ENCODE measurements around the gene RBBP5.

RBBP5 gene

GRCh38 chr1:205054013-205054412 lies 67.8 kb downstream of the RBBP5 start:
- DNase-seq: no peak

- no peak for DNase-seq
Measured at GRCh38 chr1:205053296-205053695, 68.5 kb downstream of the RBBP5 start.

GRCh38 chr1:205052690-205053089 lies 69.1 kb downstream of the RBBP5 start:
- no peak for DNase-seq

DNA sequence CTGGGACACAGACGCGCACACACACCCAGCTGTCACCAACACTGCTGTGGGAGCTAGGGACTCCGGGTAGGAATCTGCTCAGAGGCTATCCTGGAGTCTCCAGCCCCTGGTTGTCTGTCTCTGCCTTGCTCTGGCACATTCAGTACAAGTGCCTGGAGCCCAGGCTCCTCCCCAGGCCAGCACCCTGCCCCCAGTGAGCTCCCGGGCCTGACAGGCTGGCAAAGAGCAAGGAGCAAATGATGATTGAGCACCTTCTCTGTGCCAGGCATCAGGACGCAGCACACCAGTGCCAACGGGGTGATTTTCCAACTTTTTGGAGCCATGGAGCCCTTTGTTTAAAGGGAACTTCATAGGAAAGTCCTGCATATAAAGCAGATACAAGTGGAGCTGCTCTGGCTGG lies 72.3 kb downstream of the RBBP5 start:
- DNase-seq: no peak

DNA sequence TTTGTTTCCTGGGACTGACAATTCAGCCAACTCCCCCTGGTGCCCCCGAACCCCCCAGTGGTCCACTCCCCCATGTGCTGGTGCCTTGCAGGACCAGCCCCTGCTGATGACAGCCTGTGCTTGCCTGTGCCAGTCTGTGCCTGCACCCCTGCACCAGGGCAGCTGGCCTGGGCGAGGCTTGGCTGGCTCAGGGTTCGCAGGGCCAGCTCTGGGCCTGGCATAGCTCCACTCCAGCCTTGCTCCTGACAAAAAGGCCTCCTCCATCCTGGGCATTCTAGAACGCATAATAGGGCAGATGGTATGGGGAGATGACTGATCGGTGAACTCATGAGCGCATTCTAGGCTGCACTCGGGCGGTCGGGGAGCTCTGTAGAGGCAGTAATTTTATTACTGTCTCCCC lies 73.4 kb downstream of the RBBP5 start:
- DNase-seq: no peak

DNA sequence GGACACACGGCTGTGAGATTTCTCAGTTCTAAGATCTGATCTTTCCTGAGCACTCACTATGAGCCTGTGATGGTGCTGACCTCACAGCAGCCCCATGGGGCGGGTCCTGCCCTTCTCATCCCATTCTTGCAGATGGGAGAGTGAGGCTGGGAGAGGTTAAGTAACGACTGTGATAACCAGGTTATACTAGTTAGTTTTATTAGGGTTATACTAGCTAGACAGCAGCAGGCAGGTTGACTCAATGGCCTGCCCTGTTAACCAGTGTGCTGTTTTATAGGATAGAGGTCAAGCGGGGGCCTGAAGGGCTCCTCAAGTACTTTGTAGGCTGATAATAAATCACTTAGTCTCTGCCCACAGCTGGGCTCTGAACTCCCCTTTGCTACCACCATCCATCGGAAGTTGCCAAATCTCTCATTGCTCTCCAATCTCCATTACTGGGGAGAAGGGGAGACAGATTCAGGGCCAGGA lies 74.0 kb downstream of the RBBP5 start:
- DNase-seq: no peak

DNA sequence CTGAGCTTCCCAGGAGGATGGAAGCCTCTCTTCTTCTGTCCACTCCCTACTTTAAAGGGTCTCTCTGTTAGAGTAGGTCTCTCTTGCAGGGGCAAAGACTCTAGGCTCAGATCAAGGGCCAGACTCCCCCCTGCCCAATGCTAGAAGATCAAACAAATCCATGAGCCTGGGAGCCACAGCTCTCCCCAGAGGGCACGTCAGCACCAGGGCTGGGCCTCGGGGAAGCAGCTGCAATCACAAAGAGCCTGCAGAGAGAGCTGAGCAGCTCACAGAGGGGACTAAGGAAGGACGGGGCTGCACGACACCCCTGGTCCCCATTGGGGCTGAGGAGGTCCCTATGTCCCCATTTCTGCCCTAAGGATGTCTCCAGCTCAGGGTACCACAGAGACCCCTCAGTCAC lies 74.9 kb downstream of the RBBP5 start:
- DNase-seq: no peak

DNA sequence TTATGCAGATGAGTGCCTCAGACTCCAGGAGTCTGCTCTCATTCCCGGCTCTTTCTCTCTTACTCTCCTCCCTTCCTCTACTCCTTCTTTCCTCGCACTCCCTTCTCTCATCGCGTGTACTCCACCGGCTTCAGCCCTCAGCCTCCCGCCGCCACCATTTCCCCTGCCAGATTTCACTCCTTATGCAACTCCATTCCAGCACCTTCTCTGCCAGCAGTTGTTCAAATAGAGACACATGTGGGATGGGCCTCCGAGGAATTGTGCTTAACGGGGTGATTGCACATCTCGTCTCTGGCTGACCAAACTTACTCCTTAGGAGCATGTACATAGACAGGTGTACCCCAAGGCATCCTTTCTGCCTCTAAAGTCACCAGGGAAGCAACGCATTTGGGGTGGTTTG lies 76.6 kb downstream of the RBBP5 start:
- DNase-seq: no peak

GRCh38 chr1:205044741-205045140 lies 77.0 kb downstream of the RBBP5 start:
- DNase-seq: no peak

DNA sequence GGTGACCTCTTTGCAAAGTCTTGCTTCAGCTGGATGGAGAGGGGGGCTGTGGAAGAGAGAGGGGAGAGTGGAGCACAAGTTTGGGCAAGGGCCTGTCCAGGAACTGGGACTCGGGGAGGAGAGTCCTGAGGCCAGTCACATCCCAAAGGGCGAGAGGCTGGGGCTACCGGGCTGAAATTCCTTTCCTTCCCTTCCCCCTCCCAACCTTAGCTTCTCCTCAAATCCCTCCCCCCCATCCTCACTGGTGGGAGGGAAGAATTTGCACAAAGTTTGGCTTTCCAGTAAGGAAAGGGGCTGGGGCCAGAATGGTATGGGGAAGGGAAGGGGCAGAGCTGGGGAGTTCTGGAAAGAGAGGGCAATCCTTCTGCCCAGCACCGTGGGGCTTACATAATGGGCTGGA lies 77.9 kb downstream of the RBBP5 start:
- no peak for DNase-seq

DNA sequence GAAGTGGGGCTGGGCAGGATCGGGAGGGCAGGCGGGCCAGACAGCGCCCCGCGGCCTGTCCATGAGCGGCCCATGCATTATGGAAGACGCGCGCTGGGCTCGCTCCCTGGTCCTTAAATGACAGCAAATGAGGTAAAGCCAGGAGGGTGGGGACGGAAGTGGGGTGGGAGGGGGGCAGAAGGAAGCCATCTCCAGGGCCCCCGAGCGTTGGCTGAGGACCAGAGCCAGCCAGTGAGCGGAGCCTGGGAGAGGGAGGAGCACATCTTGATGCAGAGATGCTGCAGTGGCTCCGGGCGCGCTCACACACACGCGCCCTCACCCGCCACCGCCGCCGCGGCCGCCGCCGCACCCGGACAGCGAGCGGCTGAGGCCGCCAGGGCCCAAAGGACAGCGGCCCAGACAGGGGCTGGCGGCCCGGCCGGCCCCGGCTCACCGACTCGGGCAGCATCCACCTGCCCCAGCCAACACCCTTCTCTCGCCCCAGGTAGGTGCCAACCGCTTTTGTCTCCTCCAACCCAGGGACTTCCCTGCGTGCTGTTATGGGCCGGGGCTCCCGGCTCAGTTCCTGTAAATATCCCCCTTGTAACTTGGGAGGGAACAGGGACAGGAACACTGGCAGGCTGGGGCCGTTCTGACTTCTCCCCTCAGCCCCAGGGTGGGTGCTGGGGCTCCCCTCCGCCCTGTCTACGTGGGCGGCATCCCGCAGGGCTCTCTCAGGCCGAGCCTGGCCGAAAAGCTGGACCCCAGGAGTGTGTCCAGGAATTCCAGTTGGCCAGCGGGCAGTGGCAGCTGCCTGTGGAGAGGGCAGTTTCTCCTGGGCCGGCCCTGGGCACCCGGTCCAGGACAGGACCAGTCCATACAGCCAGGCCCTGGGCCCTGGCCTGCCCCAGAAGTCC lies 78.6 kb downstream of the RBBP5 start, which contains the start of gene CNTN2:
TSS of gene CNTN2 (plus strand) at position 302 of the 896 bp plus-strand sequence. CDS start 9,974 bp downstream, outside the sequence.
- DNase-seq: no peak

DNA sequence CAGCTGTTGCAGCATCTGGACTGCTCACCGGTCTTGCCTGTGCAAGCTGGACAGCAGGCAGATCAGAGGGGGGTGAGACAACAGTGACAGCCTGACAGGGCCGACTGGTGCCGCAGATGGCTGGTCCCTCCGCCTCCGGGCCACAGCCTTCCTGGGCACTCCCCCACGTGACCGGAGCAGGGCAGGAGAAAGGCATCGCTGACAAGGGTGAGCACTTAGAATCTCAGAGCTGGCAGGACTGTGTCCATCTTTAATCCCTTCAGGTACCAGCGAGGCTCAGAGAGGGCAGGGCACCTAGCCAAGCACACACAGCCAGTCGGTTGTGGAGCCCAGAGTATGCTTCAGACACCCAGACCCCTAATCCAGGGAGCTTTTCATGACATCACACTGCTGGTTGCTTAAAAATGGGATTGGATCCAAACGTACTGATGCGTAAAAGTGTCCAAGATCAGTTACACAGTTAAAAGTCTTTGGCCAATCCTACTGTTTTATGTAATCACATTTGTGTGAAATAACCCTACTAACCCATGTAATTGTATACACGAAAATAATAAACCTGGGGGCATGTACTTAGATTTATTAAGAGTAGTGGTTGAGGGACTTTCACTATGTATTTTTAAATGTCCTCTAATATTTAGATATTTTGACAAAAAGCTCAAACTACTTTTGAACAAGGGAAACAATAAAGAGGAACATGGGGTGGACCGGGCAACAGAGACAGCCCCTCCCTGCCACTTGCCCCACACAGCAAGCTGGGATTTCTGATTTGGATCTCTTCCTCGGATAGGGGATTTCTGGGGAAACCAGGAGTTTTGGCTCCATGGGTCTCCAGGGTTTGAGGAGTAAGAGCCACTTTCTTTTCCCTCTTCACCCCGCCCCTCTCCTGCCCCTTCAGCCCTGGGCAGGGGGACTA lies 79.5 kb downstream of the RBBP5 start:
- DNase-seq: no peak

DNA sequence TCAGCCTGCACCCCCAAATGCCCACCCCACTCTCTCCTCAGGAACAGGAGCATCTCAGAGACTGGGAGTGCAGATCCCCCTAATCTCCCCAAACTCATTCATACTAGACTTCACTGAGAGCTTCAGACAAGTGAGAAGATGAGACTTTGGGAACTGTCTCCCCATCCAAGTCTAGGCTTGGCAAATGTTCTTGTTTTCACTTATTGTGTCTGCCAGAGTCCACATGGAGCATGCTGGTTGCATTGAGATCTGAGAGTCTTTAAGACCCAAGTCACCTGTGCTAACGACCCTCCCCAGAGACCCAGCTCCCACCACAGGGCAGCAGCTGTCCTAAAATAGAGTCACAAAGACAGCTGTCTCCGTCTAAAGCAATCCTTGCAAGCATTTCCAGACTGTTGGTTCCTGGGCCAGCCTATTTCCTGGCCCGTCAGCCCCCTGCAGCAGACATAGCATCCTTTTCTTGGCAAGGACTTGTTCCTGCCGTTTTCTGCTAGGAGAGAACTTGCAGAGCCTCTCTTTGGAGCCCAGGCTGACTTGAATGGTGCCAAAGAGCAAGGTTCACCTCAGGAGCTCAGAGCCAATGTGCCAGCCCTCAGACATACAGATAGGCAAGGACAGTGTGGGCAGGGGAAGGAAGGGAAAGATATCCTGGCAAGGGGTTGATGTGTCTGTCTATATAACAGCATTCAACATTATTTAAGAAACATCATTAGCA lies 80.6 kb downstream of the RBBP5 start:
- DNase-seq: no peak

DNA sequence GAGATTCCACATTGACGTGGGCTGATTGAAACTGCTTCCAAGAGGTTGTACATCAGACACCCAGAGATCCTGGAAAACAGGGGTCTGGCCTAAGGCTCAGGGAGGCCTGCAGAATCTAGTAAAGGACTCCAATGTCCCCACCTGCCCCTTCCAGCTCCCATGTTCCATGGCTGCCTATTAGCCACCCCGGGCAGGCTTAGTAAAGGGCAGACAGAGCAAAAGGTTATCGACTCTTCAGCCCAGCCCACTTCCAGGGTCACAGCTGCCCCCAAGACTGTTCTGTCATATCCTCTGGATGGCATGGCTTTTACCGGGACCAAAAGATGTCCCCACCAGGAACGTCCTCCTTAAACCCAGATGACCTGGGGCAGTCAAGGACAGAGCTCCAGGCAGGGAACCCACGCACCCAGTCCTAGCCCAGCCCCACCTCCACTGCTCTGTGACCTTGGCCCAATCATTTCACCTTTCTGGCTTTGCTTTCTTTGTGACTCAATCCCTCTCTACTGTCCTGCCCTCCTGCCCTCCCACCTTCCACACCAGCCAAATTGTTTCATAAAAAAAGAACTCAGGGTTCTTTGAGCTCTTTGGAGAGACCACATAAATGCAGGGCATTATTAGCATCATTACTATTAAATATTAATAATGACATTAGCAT lies 83.5 kb downstream of the RBBP5 start:
- DNase-seq: no peak

GRCh38 chr1:205037539-205037938 lies 84.2 kb downstream of the RBBP5 start:
- DNase-seq: no peak
